OCI-LY1 (cell line): ENCODE measurements around the gene ASL.
A peak's percentile ranks its signal among the peaks of the same experiment; 100 is the strongest.
"Not testable (repeated sequence)": the region's sequence is repeated elsewhere in the genome, so short reads cannot be mapped to it uniquely, and the experiment has no call there.

ENCODE experiments used
- H2AFZ ChIP-seq: fragments of 200-600 bp; sonication (generic), shearing (Covaris generic); 2 replicates; pipeline ENCODE4 v1.6.0; 2014; ENCODE audit warnings: antibody characterized with exemption, mild to moderate bottlenecking, low read length
- H3F3A ChIP-seq: fragments of 200-600 bp; sonication (generic), shearing (Covaris generic); 2 replicates; pipeline ENCODE4 v1.6.0; 2014; ENCODE audit warnings: mild to moderate bottlenecking, antibody characterized with exemption, low read length, moderate library complexity; ENCODE audit not compliant: insufficient read depth
- H3K27ac ChIP-seq: fragments of 200-600 bp; sonication (generic); 2 replicates; pipeline ENCODE4 v1.5.1; 2014; ENCODE audit warnings: low read length, mixed run types, mild to moderate bottlenecking, low read depth; ENCODE audit not compliant: poor library complexity, severe bottlenecking
- H3K27me3 ChIP-seq: fragments of 200-600 bp; sonication (generic); 2 replicates; pipeline ENCODE4 v1.6.0; 2014; ENCODE audit warnings: antibody characterized with exemption, mild to moderate bottlenecking, low read length, moderate library complexity; ENCODE audit not compliant: insufficient read depth
- H3K36me3 ChIP-seq: fragments of 200-600 bp; sonication (generic); 2 replicates; pipeline ENCODE4 v1.6.1; 2014; ENCODE audit warnings: mild to moderate bottlenecking, antibody characterized with exemption, low read length, moderate library complexity, mixed read lengths; ENCODE audit not compliant: insufficient read depth
- H3K4me1 ChIP-seq: fragments of 200-600 bp; sonication (generic); 2 replicates; pipeline ENCODE4 v1.5.1; 2014; ENCODE audit warnings: mild to moderate bottlenecking, low read length, moderate library complexity; ENCODE audit not compliant: insufficient read depth, severe bottlenecking
- H3K4me2 ChIP-seq: fragments of 200-600 bp; sonication (generic), shearing (Covaris generic); 2 replicates; pipeline ENCODE4 v1.6.1; 2014; ENCODE audit warnings: low read length
- H3K4me3 ChIP-seq: fragments of 200-600 bp; sonication (generic); 2 replicates; pipeline ENCODE4 v1.5.1; 2014; ENCODE audit warnings: low read length, low read depth, mild to moderate bottlenecking, mixed read lengths; ENCODE audit not compliant: poor library complexity, severe bottlenecking
- H3K79me2 ChIP-seq: fragments of 200-600 bp; shearing (Covaris generic); 2 replicates; pipeline ENCODE4 v1.6.1; 2016; ENCODE audit warnings: mixed run types, low read length, mixed read lengths; ENCODE audit not compliant: insufficient read depth
- H3K9ac ChIP-seq: fragments of 200-600 bp; sonication (generic), shearing (Covaris generic); 2 replicates; pipeline ENCODE4 v1.6.1; 2014; ENCODE audit warnings: mild to moderate bottlenecking, low read length, mixed read lengths
- H3K9me2 ChIP-seq: fragments of 200-600 bp; sonication (generic), shearing (Covaris generic); 2 replicates; pipeline ENCODE4 v1.6.1; 2014; ENCODE audit warnings: low read depth, mild to moderate bottlenecking, low read length, mixed read lengths
- H3K9me3 ChIP-seq: fragments of 200-600 bp; shearing (Covaris generic); 2 replicates; pipeline ENCODE4 v1.6.1; 2014; ENCODE audit warnings: low read length, mixed read lengths
- H4K20me1 ChIP-seq: fragments of 200-600 bp; sonication (generic), shearing (Covaris generic); 2 replicates; pipeline ENCODE4 v1.6.0; 2016; ENCODE audit warnings: mild to moderate bottlenecking, low read length; ENCODE audit not compliant: insufficient read depth
- CTCF ChIP-seq: fragments of 200-600 bp; sonication (generic), shearing (Covaris generic); IDR thresholded peaks from 2 replicates; pipeline ENCODE4 v1.5.1; 2017; ENCODE audit warnings: mild to moderate bottlenecking, antibody characterized with exemption, low read length, moderate library complexity, mixed read lengths
- EZH2 ChIP-seq: fragments of 200-600 bp; sonication (generic), shearing (Covaris generic); IDR thresholded peaks from 2 replicates; pipeline ENCODE4 v1.8.0; 2017; ENCODE audit warnings: borderline replicate concordance, mixed run types, mild to moderate bottlenecking, antibody characterized with exemption, low read length, moderate library complexity, mixed read lengths

ASL gene

DNA sequence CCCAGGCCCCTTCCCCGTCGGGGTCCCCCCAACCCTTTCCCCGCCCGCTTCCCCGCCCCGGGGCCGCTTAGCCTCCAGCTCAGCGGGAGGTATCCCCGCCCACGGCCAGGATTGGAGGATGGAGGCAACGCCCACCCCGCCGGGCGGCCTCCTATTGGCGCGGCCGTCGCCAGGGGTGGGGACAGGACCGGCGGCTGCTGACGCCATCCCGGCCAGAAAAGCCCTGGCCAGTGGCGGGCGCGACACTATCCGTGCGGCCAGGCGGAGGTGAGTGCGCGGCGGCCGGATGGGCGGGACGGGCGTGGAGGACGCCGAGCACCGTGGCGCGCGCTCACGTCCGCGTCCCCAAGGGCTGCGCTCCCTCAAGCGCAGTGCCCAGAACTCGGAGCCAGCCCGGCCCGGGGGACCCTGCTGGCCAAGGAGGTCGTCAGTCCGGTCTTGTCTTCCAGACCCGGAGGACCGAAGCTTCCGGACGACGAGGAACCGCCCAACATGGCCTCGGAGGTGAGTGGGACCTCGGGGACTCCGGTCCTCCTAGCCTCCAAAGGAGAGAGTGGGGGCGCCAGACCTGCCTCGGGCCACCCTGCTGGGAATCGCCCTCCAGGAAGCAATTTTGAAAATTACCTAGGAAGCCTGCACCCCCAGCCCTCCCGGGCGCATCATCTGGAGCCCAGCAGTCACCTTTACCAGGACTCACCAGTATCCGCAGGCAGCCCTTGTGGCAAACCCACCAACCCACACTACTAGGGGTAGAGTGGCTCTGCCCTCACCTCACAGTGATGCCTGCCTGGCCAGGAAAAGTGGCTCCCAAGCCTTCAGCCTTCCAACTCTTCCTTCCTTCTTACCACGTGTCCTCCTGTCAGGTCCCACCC lies at the start of gene ASL:
TSS of gene ASL (plus strand) at position 230 of the 872 bp plus-strand sequence. CDS start at position 493, 263 bp downstream.
- Histone ChIP-seq H4K20me1 (no peaks in the 10 kb centered on the region), H3K9me3 (no peaks in the 10 kb centered on the region), H3K79me2 (no peaks in the 10 kb centered on the region), H3K27me3 (no peaks in the 10 kb centered on the region), H3K4me2 (peak within 1 kb of the TSS; percentile 83), H3K9ac (peak within 1 kb of the TSS; percentile 73), H3K4me3 (peak within 1 kb of the TSS; percentile 78), H3K27ac (peak within 1 kb of the TSS; percentile 11), H3K4me1 (peaks cover 12% of the 10 kb centered on the region), H3K36me3 (no peaks in the 10 kb centered on the region), H3K9me2 (no peaks in the 10 kb centered on the region), H3F3A (no peaks in the 10 kb centered on the region), H2AFZ (0 out of 2 replicates have a peak within 1 kb of the TSS, but pooled peaks have one; percentile 27)
- TF ChIP-seq EZH2 = no peak
- TF ChIP-seq CTCF = peak; percentile 43

- not testable (repeated sequence) for H3K9me3 ChIP-seq, H3F3A ChIP-seq, H3K9me2 ChIP-seq, H3K79me2 ChIP-seq, H3K27ac ChIP-seq, H3K4me1 ChIP-seq, H3K4me3 ChIP-seq, H2AFZ ChIP-seq, H3K36me3 ChIP-seq, H3K9ac ChIP-seq, H4K20me1 ChIP-seq, H3K27me3 ChIP-seq, H3K4me2 ChIP-seq
Observed at GRCh38 chr7:66028342-66028741, 47.3 kb upstream of the ASL start.

DNA sequence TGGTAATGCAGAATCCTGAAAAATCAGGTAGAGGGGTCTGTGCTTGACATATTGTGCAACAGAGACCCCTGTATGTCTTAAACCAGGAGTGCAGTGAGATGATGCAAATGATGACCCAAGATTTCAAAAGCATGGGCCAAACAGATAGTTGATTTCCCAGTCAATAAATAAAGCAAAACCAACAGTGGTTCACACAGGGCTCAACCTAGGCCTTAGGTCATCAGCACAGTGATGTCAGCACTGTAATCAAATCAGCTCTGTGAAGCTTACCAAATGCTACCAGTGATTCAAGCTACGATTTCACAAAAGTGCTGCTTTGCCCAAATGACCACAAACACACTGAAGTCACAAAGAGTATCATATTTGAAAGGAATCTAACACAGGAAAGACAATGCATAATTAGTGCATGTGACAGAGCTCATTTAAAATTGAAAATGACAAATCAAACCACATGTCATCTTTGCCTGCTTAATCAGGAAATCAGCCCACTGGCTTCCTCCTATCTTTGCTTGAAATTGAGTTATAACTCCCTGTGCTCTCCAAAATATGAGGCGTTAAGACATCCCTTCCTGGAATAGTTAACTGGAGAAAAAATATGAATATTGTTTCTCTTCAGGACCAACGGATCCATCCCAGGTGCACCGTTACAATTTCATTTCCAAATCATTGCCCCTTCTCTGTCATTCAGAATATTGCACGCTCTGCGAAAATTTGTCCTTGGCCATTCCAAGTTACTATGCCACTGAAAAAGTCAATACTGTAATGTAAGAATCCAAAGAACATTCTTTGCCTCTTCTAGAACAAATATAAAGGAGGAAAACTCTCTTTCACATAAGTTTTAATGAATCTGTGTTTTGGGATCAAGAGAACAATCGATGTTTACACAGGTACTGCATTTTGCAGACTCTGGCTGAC lies 41.9 kb upstream of the ASL start:
- H3K9me2 ChIP-seq = no peaks in the 10 kb centered on the region
- no peak for TF ChIP-seq CTCF
- no peak for TF ChIP-seq EZH2
- H3K79me2 ChIP-seq = no peaks in the 10 kb centered on the region
- H3K4me2 ChIP-seq = no peak overlapping the region
- no peaks in the 10 kb centered on the region for H3K36me3 ChIP-seq
- no peaks in the 10 kb centered on the region; the same call in 1 of the 2 replicates for H3F3A ChIP-seq
- no peaks in the 10 kb centered on the region for H3K27me3 ChIP-seq
- no peak overlapping the region for H3K4me3 ChIP-seq
- H4K20me1 ChIP-seq = no peaks in the 10 kb centered on the region
- H3K9me3 ChIP-seq = no peaks in the 10 kb centered on the region
- H3K27ac ChIP-seq = no peak overlapping the region
- no peak overlapping the region for H3K9ac ChIP-seq
- H2AFZ ChIP-seq = no peak overlapping the region
- H3K4me1 ChIP-seq = no peaks in the 10 kb centered on the region

- H3K4me2 ChIP-seq, H3F3A ChIP-seq, H3K9ac ChIP-seq, H4K20me1 ChIP-seq, H3K36me3 ChIP-seq, H3K79me2 ChIP-seq, H3K27me3 ChIP-seq, H3K27ac ChIP-seq, H3K4me1 ChIP-seq, H3K9me3 ChIP-seq, H2AFZ ChIP-seq, H3K4me3 ChIP-seq, H3K9me2 ChIP-seq: not testable (repeated sequence)
Observed at GRCh38 chr7:66034436-66035010, 41.1 kb upstream of the ASL start.
